GM23338 (cell line): ENCODE data around the gene APCDD1L.

ENCODE experiments used
- CREB1 ChIP-seq: fragments of 250-450 bp; sonication (Bioruptor Pico); IDR thresholded peaks from 2 replicates; pipeline ENCODE4 v1.5.0; 2020; ENCODE audit warnings: low read depth, mild to moderate bottlenecking, moderate library complexity
- EZH2 ChIP-seq: fragments of 200-600 bp; sonication (generic); IDR thresholded peaks from one replicate; pipeline ENCODE4 v1.8.0; 2017; ENCODE audit warnings: antibody characterized with exemption, mild to moderate bottlenecking, low read depth; ENCODE audit not compliant: unreplicated experiment
- JUNB ChIP-seq: IDR thresholded peaks from one replicate; pipeline ENCODE4 v1.6.1; 2016; ENCODE audit warnings: antibody characterized with exemption; ENCODE audit not compliant: unreplicated experiment
- NANOG ChIP-seq: IDR thresholded peaks from 2 replicates; pipeline ENCODE4 v1.6.1; 2016; ENCODE audit warnings: antibody characterized with exemption, borderline replicate concordance
- POLR2AphosphoS5 ChIP-seq: IDR thresholded peaks from 2 replicates; pipeline ENCODE4 v1.6.1; 2016; ENCODE audit warnings: antibody characterized with exemption, low read depth
- TF ChIP-seq, protein P1 (sequence below), 2 experiments: fragments of 200-600 bp in 1 of 2; sonication (generic) in 1 of 2; conservative IDR thresholded peaks; 2 replicates each; pipeline versions ENCODE4 v1.5.1 to v1.6.1; 2016 to 2017; ENCODE audit warnings: antibody characterized with exemption in 2 of 2, low read depth in 2 of 2, mild to moderate bottlenecking in 2 of 2, moderate library complexity in 1 of 2

DNA sequence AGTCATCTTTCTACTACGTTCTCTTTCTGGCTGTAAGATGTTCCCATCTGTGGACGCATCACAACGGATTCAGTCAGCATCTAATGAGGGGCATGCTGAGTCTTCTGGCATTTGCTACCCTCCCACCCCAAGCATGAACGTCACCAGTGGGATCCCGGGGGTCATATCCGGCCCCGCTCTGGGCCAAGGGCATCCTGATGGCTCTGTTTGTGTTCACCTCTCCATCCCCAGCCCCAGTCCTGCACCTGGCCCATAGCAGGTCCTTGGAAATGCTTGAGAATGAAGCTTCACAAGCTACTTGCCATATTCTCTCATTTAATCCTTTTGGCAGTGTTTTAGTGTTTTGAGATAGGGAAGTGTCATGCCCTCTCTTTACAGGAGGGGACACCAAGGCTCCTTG is 14.9 kb downstream of the APCDD1L start:
- TF ChIP-seq POLR2AphosphoS5, result no peak
- no peak for TF ChIP-seq NANOG
- TF ChIP-seq, protein P1, sequence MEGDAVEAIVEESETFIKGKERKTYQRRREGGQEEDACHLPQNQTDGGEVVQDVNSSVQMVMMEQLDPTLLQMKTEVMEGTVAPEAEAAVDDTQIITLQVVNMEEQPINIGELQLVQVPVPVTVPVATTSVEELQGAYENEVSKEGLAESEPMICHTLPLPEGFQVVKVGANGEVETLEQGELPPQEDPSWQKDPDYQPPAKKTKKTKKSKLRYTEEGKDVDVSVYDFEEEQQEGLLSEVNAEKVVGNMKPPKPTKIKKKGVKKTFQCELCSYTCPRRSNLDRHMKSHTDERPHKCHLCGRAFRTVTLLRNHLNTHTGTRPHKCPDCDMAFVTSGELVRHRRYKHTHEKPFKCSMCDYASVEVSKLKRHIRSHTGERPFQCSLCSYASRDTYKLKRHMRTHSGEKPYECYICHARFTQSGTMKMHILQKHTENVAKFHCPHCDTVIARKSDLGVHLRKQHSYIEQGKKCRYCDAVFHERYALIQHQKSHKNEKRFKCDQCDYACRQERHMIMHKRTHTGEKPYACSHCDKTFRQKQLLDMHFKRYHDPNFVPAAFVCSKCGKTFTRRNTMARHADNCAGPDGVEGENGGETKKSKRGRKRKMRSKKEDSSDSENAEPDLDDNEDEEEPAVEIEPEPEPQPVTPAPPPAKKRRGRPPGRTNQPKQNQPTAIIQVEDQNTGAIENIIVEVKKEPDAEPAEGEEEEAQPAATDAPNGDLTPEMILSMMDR (conservative IDR thresholded peaks at IDR 0.05; ENCODE audit: low read depth in 2 of 2), result no peak
- TF ChIP-seq JUNB, result no peak
- no peak for TF ChIP-seq CREB1
- no peak for TF ChIP-seq EZH2
